ENCODE results near the gene OIP5.
"Not testable (repeated sequence)": the region's sequence is repeated elsewhere in the genome, so short reads cannot be mapped to it uniquely, and the experiment has no call there.

Gene OIP5

GRCh38 chr15:41301587-41301986 is 30.8 kb downstream of the OIP5 start:
- no peak for DNase-seq

DNA sequence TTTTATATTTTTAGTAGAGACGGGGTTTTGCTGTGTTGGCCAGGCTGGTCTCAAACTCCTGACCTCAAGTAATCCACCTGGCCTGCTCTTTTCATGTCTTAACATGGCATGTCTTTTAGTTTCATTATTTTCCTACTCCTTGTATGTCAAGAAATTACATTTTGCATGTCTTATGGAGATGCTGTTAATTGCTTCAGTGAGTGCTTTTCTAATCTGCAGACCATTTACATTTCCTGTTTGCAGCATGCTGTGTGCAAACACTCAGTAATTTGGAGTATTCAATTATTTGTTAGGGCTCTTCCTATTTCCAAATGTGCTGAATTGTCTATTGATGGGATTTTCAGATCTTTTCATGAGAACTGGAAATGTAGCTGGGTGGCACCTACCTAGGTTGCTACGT is 31.3 kb downstream of the OIP5 start:
- not testable (repeated sequence) for DNase-seq

GRCh38 chr15:41292521-41292920 is 39.9 kb downstream of the OIP5 start:
- DNase-seq, result no peak

DNA sequence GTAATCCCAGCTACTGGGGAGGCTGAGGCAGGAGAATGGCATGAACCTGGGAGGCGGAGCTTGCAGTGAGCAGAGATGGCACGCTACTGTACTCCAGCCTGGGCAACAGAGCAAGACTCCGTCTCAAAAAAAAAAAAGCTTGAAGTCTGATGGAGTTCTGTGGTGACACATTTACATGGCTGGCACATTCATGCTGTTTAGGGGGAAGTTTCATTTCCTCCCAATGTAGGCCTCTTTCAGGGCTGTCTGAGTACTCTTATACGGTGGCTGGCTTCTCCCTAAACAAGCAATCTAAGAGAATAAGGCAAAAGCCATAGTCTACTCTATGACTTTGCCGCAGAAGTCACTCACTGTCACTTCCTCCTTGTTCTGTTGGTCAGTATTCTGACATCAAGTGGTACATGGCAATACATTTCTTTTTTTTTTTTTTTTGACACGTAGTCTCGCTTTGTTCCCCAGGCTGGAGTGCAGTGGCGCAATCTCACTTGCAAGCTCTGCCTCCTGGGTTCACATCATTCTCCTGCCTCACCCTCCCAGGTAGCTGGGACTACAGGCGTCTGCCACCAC is 41.2 kb downstream of the OIP5 start:
- no peak for DNase-seq

- no peak for DNase-seq
Observed at GRCh38 chr15:41289953-41290352, 42.4 kb downstream of the OIP5 start.

DNA sequence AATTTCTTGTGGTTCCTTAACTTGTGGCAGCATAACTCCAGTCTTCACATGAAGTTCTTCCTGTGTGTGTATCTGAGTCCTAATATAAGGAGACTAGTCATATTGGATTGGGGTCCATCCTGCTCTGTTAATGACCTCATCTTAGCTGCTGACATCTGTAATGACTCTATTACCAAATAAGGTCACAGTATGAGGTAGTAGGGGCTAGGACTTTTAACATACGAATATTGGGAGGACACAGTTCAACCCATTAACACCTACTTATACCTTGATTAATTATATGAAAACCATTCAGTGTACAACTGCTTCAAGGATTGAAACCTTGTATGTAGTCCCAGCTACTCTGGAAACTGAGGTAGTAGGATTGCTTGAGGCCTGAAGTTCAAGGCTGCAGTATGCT is 43.9 kb downstream of the OIP5 start:
- no peak for DNase-seq

DNA sequence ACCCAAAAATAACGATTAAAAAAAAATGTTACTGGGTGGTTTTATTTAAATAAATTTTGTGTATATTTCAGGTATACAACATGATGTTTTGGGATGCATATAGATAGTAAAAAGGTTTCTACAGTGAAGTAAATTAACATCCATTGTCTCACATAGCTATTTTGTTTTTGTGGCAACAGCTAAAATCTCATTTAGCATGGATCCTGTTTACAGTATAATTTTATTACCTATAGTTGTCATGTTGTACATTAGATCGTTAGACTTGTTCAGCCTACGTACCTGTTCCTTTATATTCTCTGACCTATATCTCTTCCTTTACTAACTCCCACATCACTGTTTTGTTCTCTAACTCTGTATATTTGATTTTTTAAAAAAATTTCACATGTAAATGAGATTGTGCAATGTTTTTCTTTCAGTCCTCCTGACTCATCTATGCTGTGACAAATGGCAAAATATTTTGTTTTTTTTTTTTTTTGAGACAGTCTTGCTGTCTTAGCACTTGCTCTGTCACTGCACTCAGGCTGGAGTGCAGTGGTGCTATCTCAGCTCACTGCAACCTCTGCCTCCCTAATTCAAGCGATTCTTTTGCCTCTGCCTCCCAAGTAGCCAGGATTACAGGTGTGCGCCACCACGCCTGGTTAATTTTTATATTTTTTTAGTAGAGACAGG is 45.6 kb downstream of the OIP5 start:
- DNase-seq, result no peak

- no peak for DNase-seq
Observed at GRCh38 chr15:41285285-41285684, 47.1 kb downstream of the OIP5 start.

GRCh38 chr15:41284427-41285177 is 47.8 kb downstream of the OIP5 start:
- DNase-seq, result peak; percentile 4

DNA sequence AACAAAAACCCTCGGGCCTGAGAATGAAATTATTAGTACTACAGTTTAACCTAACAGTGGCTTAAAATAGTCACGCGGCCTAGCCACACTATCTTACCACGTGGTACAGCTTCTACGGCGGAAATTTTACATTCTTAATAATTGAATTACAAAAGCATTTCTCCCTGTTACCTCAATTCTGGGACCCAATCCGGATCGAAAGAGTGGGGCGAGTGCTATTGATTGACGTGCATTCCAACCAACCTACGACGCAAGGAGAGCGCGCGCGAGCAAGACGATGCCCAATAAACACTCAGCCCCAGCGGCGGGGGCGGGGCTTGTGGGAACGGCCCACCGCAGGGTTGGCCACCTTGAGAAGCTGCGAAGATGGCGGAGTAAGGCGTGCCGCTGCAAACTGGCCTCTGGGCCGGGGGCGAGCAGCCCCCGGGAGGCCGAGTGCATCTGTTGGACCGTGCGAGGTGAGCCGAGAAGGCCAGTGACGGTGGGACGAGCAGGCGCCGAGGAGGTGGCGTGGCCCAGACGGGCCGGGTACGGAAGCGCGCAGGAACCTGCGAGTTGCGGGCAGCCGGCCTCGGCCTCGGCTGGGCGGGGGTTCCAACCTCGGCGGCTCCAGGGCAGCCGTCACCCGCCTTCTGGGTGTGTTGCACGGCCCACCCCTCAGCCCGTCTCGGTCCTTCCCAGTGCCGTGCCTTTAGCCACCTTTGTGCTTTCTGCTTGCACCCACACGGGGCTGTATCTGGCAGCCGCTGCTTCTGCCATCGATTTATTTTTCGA is 48.6 kb downstream of the OIP5 start:
- DNase-seq, result peak; percentile 89

DNA sequence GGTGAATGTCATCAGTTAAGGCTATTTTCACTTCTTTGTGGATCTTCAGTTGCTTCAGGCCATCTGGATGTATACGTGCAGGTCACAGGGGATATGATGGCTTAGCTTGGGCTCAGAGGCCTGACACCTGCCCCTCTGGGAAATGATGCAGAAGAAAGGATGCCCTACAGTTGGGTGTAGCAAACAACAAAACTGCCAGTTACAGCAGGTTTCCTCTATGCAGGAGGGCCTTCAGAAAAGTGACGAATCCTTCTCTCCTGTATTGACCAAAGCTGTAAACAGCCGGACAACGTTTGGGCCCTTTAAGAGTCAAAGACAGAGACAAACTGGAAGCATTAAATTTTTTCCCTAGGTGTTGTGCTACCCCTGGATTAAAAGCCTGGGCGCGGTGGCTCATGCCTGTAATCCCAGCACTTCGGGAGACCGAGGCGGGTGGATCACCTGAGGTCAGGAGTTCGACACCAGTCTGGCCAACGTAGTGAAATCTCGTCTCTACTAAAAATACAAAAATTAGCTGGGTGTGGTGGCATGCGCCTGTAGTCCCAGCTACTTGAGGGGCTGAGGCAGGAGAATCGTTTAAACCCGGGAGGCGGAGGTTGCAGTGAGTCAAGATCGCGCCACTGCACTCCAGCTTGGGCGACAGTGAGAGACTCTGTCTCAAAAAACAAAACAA is 49.3 kb downstream of the OIP5 start:
- not testable (repeated sequence) for DNase-seq

GRCh38 chr15:41282436-41282835 is 50.0 kb downstream of the OIP5 start:
- DNase-seq, result not testable (repeated sequence)

DNA sequence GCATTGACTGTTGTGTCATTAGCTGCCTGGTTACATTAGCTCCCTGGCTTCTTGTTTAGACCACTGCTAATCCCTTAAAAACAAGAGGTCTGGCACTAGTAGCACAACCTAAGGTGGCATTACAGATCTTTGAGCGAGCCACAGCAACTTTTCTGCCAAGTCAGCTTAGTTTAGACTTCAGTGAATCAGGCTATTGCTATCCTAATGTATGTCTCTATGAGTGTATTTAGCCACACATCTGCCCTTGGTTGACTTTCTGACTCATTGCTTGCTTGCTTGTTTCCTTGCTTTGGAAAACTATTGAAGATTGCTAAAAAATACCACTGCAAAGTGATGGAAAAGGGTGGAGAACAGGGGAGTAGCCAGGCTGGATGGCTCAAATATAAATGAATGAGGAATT is 51.2 kb downstream of the OIP5 start:
- no peak for DNase-seq

DNA sequence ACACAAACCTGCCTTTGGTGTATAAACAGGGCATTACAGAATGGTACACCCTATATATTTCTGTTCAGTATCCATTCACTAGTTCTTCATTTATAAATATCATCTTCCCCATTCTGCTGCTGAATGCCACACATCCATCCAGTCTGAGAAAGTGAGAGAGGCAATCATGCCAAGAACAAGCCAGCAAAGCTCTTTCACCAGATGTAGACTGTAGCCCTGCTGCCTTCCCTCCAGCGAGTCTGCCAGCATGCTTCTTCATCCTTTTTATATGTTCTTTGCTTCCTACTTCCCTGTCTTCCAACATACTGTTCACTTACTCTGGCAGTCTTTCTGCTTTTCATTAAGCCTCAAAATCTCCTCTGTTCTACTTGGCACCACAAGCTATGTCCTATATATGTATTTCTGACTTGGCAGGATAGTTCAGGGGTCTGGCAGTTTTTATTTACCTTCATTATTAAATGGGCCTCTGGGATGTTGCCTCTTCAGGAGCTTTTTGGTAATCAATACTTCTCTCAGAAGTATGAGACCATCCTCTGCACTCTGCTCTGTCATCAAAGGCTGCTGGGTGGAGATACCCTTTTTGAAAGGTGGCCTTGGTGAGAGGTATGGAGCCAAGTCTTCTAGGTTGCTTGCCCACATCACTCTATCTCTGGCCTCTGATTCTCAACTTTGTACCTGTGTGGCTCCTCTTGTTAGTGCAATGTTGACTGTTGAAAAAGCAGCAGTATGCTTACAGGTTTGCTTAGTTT is 52.7 kb downstream of the OIP5 start:
- DNase-seq, result no peak

DNA sequence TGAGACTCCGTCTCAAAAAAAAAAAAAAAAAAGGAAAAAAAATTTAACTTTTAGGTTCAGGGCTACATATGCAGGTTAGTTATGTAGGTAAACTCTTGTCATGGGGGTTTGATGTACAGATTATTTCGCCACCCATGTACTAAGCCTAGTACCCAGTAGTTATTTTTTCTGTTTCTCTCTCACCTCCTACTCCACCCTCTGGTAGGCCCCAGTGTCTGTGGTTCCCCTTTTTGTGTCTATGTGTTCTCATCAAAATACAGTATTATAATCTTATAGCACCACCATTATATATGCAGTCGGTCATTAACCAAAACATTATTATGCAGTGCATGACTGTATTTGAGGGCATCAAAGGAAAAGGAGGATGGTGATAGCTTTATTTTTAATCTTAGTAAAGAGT is 54.1 kb downstream of the OIP5 start:
- DNase-seq, result no peak

- no peak for DNase-seq
Observed at GRCh38 chr15:41276831-41277230, 55.6 kb downstream of the OIP5 start.

- DNase-seq, result no peak
Observed at GRCh38 chr15:41269887-41270286, 62.5 kb downstream of the OIP5 start.

- no peak for DNase-seq
Observed at GRCh38 chr15:41263891-41264351, 68.5 kb downstream of the OIP5 start.

- DNase-seq, result no peak
Observed at GRCh38 chr15:41262571-41262970, 69.8 kb downstream of the OIP5 start.

DNA sequence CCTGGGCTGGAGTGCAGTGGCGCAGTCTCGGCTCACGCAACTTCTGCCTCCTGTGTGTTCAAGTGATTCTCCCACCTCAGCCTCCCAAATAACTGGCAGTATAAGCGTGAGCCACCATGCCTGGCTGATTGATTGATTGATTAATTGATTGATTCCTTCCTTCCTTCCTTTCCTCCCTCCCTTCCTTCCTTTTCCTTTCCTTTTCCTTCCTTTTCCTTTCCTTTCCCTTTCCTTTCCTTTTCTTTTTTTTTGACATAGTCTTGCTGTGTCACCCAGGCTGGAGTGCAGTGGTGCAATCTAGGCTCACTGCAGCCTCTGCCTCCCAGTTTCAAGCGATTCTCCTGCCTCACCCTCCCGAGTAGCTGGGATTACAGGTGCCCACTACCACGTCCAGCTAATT is 71.5 kb downstream of the OIP5 start:
- DNase-seq, result not testable (repeated sequence)

- no peak for DNase-seq
Observed at GRCh38 chr15:41259546-41260189, 72.7 kb downstream of the OIP5 start.

Measured in NCI-H510A treated with DMSO at 0.1 percent for 48 hours (cell line).